ENCODE data around the gene MEST.
"Not testable (repeated sequence)": the region's sequence is repeated elsewhere in the genome, so short reads cannot be mapped to it uniquely, and the experiment has no call there.

Gene MEST

GRCh38 chr7:130524628-130525027 is 32.7 kb downstream of the MEST start:
- no peak for DNase-seq (ENCODE audit: low spot score)

GRCh38 chr7:130527752-130528355 is 36.0 kb downstream of the MEST start:
- DNase-seq (ENCODE audit: low spot score) = not testable (repeated sequence)

GRCh38 chr7:130529417-130529816 is 37.5 kb downstream of the MEST start:
- no peak for DNase-seq (ENCODE audit: low spot score)

- DNase-seq (ENCODE audit: low spot score) = not testable (repeated sequence)
These were observed 46.0 kb downstream of the MEST start for GRCh38 chr7:130537894-130538293.

- not testable (repeated sequence) for DNase-seq (ENCODE audit: low spot score)
These were observed 49.4 kb downstream of the MEST start for GRCh38 chr7:130541287-130541686.

- DNase-seq (ENCODE audit: low spot score) = not testable (repeated sequence)
These were observed 50.4 kb downstream of the MEST start for GRCh38 chr7:130542297-130542696.

- DNase-seq (ENCODE audit: low spot score) = no peak
These were observed 51.7 kb downstream of the MEST start for GRCh38 chr7:130543487-130544010.

GRCh38 chr7:130544356-130544755 is 52.5 kb downstream of the MEST start:
- DNase-seq (ENCODE audit: low spot score) = no peak

GRCh38 chr7:130553398-130554029 is 61.6 kb downstream of the MEST start:
- DNase-seq (ENCODE audit: low spot score) = no peak

- no peak for DNase-seq (ENCODE audit: low spot score)
These were observed 62.6 kb downstream of the MEST start for GRCh38 chr7:130554481-130554880.

All from activated CD4-positive, alpha-beta T cell treated with anti-CD3 and anti-CD28 coated beads, Interleukin-2, Interleukin-4, amounts not matched to agents 100 ng/mL and 50 ng/mL, durations not matched to agents 16 hours and 8 hours (primary cell).